Mammary epithelial cell (primary cell): Measurements from ENCODE around the gene MMAB.

Experiments
- CTCF ChIP-seq, 2 donors: IDR thresholded peaks in 1 of 2; conservative IDR thresholded peaks in 1 of 2; 2 replicates each; pipeline ENCODE4 v1.5.1; 2011 to 2012; ENCODE audit warnings: inconsistent platforms in 2 of 2, low read length in 2 of 2, mild to moderate bottlenecking in 2 of 2, control low read depth in 1 of 2, low read depth in 1 of 2; ENCODE audit not compliant: insufficient read depth in 1 of 2; ENCODE audit errors: extremely low read depth in 1 of 2
- EZH2 ChIP-seq: IDR thresholded peaks from 2 replicates; pipeline ENCODE4 v1.6.1; 2012; ENCODE audit warnings: low read length, inconsistent platforms, borderline replicate concordance

DNA sequence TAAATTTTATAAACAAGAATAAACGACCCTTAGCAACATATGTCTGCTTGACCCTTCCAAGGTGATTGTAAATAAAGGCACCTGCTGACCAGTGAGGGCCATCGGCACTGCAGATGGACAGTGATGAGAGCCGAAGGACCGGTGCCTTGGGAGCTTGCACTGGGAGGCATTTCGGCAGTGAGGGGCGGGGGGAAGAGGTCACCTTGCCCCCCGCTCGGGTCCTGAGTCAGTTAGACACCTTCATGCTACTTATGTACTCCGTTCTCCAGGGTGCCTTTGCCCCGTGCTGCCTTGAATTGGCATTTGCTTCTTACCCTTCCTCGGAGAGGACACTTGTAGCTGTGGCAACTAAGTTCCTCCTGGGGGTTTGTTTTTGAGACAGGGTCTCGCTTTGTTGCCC is 23.0 kb downstream of the MMAB start:
- no peak for TF ChIP-seq CTCF (conservative IDR thresholded peaks at IDR 0.05 in 1 of 2, IDR thresholded peaks at IDR 0.05 in 1 of 2; ENCODE audit: extremely low read depth in 1 of 2, insufficient read depth in 1 of 2, low read depth in 1 of 2, low read length in 2 of 2)
- no peak for TF ChIP-seq EZH2
